HG02798 (cell line): ENCODE results near the gene SPOCD1.

Experiments used
- ATAC-seq: cut with Tn5 transposase; IDR thresholded peaks from one replicate; pipeline ENCODE4 v1.9.1; 2021; ENCODE audit warnings: mild to moderate bottlenecking; ENCODE audit not compliant: unreplicated experiment, poor library complexity

Gene SPOCD1

GRCh38 chr1:31815752-31816500 lies at the start of gene SPOCD1:
Gene SPOCD1 (minus strand): TSS chr1:31816022. CDS start chr1:31815333, 689 bp downstream.
- ATAC-seq: no peak

GRCh38 chr1:31862071-31862470 lies 46.2 kb upstream of the SPOCD1 start:
- ATAC-seq: no peak

GRCh38 chr1:31861346-31861745 lies 45.5 kb upstream of the SPOCD1 start:
- ATAC-seq: no peak

- no peak for ATAC-seq
Observed at GRCh38 chr1:31860581-31860980, 44.8 kb upstream of the SPOCD1 start.

- ATAC-seq: no peak
Observed at GRCh38 chr1:31859719-31860118, 43.9 kb upstream of the SPOCD1 start.

GRCh38 chr1:31859044-31859443 lies 43.2 kb upstream of the SPOCD1 start:
- no peak for ATAC-seq

GRCh38 chr1:31857863-31858262 lies 42.0 kb upstream of the SPOCD1 start:
- ATAC-seq: no peak

GRCh38 chr1:31856140-31856539 lies 40.3 kb upstream of the SPOCD1 start:
- ATAC-seq: no peak

GRCh38 chr1:31855038-31855845 lies 39.4 kb upstream of the SPOCD1 start:
- ATAC-seq: no peak

GRCh38 chr1:31849653-31850052 lies 33.8 kb upstream of the SPOCD1 start:
- no peak for ATAC-seq

- no peak for ATAC-seq
Observed at GRCh38 chr1:31848381-31848897, 32.6 kb upstream of the SPOCD1 start.

GRCh38 chr1:31846484-31846883 lies 30.7 kb upstream of the SPOCD1 start:
- no peak for ATAC-seq

GRCh38 chr1:31843506-31843905 lies 27.7 kb upstream of the SPOCD1 start:
- no peak for ATAC-seq

GRCh38 chr1:31839662-31840343 lies 24.0 kb upstream of the SPOCD1 start:
- no peak for ATAC-seq

GRCh38 chr1:31837451-31838158 lies 21.8 kb upstream of the SPOCD1 start:
- ATAC-seq: no peak

- ATAC-seq: no peak
Observed at GRCh38 chr1:31836638-31837037, 20.8 kb upstream of the SPOCD1 start.

- ATAC-seq: no peak
Observed at GRCh38 chr1:31835415-31835814, 19.6 kb upstream of the SPOCD1 start.

- ATAC-seq: no peak
Observed at GRCh38 chr1:31834501-31834900, 18.7 kb upstream of the SPOCD1 start.

GRCh38 chr1:31831397-31832378 lies 15.9 kb upstream of the SPOCD1 start:
- no peak for ATAC-seq
